IgD-negative memory B cell (primary cell): ENCODE measurements around the gene CFAP126. TPM values are rescaled to one million over a fixed set of nuclear protein-coding genes. Genes with fewer than 3 reads are reported as not detected.
"Not testable (repeated sequence)": the region's sequence is repeated elsewhere in the genome, so short reads cannot be mapped to it uniquely, and the experiment has no call there.

Experiments used
- H3K27ac Mint-ChIP-seq, 3 donors: one replicate each; pipeline ENCODE4 v1.8.0; 2020 to 2022; ENCODE audit warnings: mild to moderate bottlenecking in 3 of 3, mixed read lengths in 3 of 3, moderate library complexity in 1 of 3
- H3K27me3 Mint-ChIP-seq: one replicate; pipeline ENCODE4 v1.8.0; 2021; ENCODE audit warnings: mixed read lengths
- H3K36me3 Mint-ChIP-seq: one replicate; pipeline ENCODE4 v1.8.0; 2020; ENCODE audit warnings: mild to moderate bottlenecking, mixed read lengths
- H3K4me1 Mint-ChIP-seq, 3 donors: one replicate each; pipeline ENCODE4 v1.8.0; 2020 to 2022; ENCODE audit warnings: mixed read lengths in 3 of 3, mild to moderate bottlenecking in 1 of 3
- H3K4me3 Mint-ChIP-seq, 4 donors: one replicate each; pipeline ENCODE4 v1.8.0; 2020 to 2022; ENCODE audit warnings: mild to moderate bottlenecking in 4 of 4, mixed read lengths in 4 of 4, moderate library complexity in 3 of 4
- H3K9me3 Mint-ChIP-seq, 3 donors: one replicate each; pipeline ENCODE4 v1.8.0; 2020 to 2021; ENCODE audit warnings: mixed read lengths in 3 of 3, mild to moderate bottlenecking in 1 of 3
- polyA plus RNA-seq: library from polyadenylated mRNA; unstranded; fragments of 300-500 nt; fragmentation: Illumina TruSeq; gene quantifications from one replicate; pipeline ENCODE4 v1.2.3, GENCODE V29; 2021

CFAP126 gene
- polyA plus RNA-seq, 1 donor from 2014 or later = not detected

DNA sequence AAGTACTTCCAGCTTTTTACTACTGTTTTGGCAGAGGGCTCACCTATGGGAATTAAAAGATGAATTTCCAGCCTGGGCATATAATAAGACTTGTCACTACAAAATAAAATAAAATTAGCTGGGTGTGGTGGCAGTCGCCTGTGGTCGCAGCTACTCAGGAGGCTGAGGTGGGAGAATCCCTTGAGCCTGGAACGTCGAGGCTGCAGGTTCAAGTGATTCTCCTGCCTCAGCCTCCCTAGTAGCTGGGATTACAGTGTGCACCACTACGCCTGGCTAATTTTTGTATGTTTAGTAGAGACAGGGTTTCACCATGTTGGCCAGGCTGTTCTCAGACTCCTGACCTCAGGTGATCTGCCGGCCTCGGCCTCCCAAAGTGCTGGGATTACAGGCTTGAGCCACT lies 23.5 kb upstream of the CFAP126 start:
- H3K27ac Mint-ChIP-seq = peak overlapping the region in 2 of 3 donors; percentile 91 to 96

DNA sequence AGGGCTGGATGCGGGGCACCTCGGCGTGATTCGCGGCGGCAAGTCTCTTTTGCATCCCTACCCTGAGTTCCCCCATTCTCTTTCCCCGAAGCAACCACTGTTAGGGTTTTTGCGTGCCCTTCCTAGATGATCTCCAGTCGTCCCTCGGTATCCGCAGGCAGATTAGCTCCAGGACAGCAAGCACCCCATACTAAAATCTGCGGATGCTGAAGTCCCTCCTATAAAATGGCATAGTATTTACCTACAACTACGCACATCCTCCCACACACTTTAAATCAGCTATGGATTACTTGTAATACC lies 22.8 kb upstream of the CFAP126 start:
- Mint-ChIP-seq H3K36me3 (no peaks in the 10 kb centered on the region), H3K4me3 (peak overlapping the region; percentile 90 to 96 (median 90)), H3K27ac (peak overlapping the region; percentile 91 to 96 (median 92)), H3K4me1 (peaks cover 5 to 15% (median 12%) of the 10 kb centered on the region in 3 donors), H3K27me3 (peaks cover 2% of the 10 kb centered on the region), H3K9me3 (no peaks in the 10 kb centered on the region)

More for the DNA sequence above, 23.5 kb upstream of the CFAP126 start:
- H3K27me3 Mint-ChIP-seq, H3K36me3 Mint-ChIP-seq, H3K9me3 Mint-ChIP-seq: not testable (repeated sequence)
- H3K4me3 Mint-ChIP-seq = peak overlapping the region in 3 of 4 donors; percentile 59 to 91 (median 90)
- H3K4me1 Mint-ChIP-seq = peaks cover 5 to 15% (median 12%) of the 10 kb centered on the region in 3 donors

DNA sequence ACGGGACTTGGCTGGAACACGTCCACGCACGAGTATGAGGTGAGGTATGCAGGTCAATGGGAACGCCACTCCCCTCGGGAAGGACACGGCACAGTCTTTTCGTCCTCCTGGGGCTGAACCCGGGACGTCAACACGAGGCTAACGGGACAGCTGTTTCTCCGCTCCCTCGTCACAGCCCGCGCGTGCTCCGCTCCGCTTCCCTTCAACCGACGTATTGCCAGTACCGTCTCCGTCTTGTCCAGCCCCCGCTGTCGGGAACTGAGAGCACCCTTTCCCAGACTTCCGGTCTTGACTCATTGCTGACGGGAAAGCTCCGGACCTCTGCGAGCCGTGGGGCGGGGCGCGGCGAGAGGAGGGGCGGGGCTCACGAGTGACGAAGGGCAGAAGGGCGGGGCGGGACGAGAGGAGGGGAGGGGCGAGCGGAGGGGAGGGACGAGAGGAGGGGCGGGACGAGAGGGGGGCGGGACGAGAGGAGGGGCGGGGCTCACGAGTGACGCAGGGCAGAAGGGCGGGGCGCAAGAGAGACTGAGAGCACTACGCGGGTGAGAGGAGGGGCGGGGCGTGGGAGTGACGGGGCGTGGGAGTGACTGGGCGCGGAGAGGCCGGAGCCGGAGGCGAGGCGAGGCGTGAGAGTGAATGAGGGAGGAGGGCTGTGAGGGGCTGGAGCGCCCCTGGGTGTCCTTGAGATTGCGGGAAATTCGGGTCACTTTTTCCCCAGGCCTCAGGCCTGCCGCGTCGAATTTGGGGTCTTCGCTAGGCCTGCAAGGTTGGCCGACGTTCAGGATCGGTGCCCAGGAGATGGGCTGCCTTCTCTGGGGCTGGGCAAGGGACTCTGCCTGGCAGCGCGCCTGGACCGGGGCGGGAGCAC lies 22.2 kb upstream of the CFAP126 start:
- Mint-ChIP-seq H3K4me1 (peaks cover 5 to 15% (median 12%) of the 10 kb centered on the region in 3 donors), H3K36me3 (no peaks in the 10 kb centered on the region), H3K4me3 (peak overlapping the region; percentile 90 to 96 (median 90)), H3K9me3 (no peaks in the 10 kb centered on the region), H3K27me3 (peaks cover 2% of the 10 kb centered on the region), H3K27ac (peak overlapping the region; percentile 91 to 96 (median 95))

DNA sequence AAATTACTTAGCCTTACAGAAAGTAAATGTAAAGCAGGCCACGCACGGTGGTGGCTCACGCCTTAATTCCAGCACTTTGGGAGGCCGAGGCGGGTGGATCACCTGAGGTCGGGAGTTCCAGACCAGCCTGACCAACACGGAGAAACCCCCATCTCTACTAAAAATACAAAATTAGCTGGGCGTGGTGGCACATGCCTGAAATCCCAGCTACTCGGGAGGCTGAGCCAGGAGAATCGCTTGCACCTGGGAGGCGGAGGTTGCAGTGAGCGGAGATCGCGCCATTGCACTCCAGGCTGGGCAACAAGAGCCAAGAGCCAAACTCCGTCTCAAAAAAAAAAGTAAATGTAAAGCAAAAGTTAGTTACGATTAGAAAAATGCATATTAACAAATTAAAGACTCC lies 21.5 kb upstream of the CFAP126 start:
- H3K9me3 Mint-ChIP-seq, H3K36me3 Mint-ChIP-seq, H3K27me3 Mint-ChIP-seq: not testable (repeated sequence)
- H3K27ac Mint-ChIP-seq = peak overlapping the region; percentile 91 to 96 (median 95)
- H3K4me3 Mint-ChIP-seq = peak overlapping the region; percentile 90 to 96 (median 90)
- peaks cover 5 to 15% (median 12%) of the 10 kb centered on the region in 3 donors for H3K4me1 Mint-ChIP-seq

DNA sequence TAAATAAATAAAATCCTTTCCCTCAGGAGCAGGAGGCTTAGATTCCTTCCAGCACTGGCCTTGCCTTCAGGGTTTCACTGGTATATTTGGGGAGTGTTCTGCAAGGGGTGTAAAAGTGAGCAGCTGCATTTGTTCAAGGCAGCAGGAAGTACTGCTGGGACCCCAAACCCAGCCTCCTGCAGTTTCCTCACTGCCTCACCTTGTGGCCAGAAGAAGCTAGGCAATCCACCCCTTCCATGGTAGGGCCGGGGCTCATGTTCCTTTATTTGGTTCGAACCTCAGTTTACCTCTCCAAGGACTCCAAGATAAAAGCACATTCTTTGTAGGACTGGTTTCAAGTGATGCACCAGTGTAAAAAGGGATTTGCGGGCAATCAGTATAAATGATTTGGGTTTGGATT lies 21.0 kb upstream of the CFAP126 start:
- H3K4me1 Mint-ChIP-seq = peaks cover 5 to 15% (median 12%) of the 10 kb centered on the region in 3 donors
- H3K27me3 Mint-ChIP-seq = peaks cover 2% of the 10 kb centered on the region
- H3K4me3 Mint-ChIP-seq = peak overlapping the region; percentile 90 to 96 (median 90)
- peak overlapping the region in 2 of 3 donors; percentile 91 to 96 for H3K27ac Mint-ChIP-seq
- no peaks in the 10 kb centered on the region for H3K9me3 Mint-ChIP-seq
- no peaks in the 10 kb centered on the region for H3K36me3 Mint-ChIP-seq

DNA sequence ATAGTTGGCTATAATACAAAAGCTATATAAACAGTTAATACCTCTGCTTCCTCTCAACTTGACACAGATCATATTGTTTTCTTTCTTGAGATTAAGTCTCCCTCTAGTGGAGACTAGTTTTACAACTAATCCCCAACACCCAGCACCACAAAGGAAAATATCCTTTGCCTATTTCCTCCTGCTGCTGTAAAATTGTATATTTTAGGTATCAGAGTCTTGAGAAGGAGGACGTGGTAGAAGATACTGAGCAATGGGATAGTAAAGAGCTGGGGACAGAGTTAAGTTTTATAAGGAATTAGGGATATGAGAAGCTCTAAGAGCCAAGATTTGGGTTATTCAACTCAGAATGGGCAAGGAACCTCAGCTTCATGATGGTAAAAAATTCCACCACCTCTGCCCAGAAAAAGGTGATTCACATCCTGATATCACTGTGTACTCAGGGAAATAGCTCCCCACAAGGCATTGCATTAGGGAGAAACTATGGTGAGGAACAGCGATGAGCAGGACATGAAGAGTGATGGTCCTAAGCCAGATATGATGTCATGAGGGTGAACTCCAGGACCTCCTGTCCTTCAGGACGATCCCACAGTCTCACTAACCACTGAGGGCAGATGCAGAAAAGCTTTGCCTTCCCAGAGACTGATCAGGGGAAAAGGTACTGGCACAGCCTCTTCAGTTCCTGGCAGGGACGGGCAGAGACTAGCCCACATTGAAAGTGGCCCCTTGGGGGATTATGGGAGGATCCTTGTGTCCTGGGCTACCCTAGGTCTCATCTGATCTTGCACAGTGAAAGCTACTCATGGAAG lies 14.7 kb upstream of the CFAP126 start:
- Mint-ChIP-seq H3K4me1 (peaks cover 0 to 7% (median 0%) of the 10 kb centered on the region in 3 donors), H3K9me3 (no peaks in the 10 kb centered on the region), H3K36me3 (no peaks in the 10 kb centered on the region), H3K4me3 (peak overlapping the region in 1 of 4 donors; percentile 8), H3K27ac (no peak overlapping the region), H3K27me3 (no peaks in the 10 kb centered on the region)

DNA sequence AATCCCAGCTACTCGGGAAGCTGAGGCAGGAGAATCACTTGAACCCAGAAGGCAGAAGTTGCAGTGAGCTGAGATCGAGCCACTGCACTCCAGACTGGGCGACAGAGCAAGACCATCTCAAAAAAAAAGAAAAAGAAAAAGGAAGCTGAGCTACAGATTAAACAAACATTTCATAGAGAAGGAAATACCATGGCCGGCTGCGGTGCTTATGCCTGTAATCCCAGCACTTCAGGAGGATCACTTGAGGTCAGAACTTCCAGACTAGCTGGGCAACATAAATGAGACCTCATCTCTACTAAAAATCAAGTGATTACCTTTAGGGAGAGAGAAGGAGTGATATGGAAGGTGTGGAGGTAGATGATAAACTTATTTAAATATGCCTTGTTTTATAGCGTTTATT lies 14.0 kb upstream of the CFAP126 start:
- Mint-ChIP-seq H3K27me3 (no peaks in the 10 kb centered on the region), H3K4me3 (no peak overlapping the region), H3K9me3 (no peaks in the 10 kb centered on the region), H3K36me3 (no peaks in the 10 kb centered on the region), H3K4me1 (peaks cover 0 to 2% (median 0%) of the 10 kb centered on the region in 3 donors), H3K27ac (no peak overlapping the region)

DNA sequence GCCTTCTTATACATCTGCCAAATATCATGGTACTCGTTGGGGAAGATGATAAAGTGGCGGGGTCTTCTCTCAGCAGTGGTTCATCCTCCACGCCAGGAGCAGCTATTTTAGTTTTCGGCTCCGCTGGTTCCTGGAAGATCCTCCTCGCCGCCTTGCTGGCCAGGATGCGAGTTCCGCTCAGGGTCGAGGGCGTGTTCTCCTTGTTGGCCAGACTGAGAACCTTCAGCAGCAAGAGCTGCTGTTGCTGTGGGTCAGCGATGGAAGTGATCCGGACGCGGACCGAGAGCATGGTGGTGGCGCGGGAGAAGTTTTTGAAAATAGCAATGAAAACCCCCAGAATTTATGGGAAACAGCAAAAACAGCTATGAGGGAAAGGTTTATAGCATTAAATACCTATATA lies 11.4 kb upstream of the CFAP126 start:
- H3K27me3 Mint-ChIP-seq = no peaks in the 10 kb centered on the region
- H3K4me3 Mint-ChIP-seq = no peak overlapping the region
- no peaks in the 10 kb centered on the region for H3K4me1 Mint-ChIP-seq
- H3K9me3 Mint-ChIP-seq = no peaks in the 10 kb centered on the region
- H3K27ac Mint-ChIP-seq = no peak overlapping the region
- no peaks in the 10 kb centered on the region for H3K36me3 Mint-ChIP-seq

DNA sequence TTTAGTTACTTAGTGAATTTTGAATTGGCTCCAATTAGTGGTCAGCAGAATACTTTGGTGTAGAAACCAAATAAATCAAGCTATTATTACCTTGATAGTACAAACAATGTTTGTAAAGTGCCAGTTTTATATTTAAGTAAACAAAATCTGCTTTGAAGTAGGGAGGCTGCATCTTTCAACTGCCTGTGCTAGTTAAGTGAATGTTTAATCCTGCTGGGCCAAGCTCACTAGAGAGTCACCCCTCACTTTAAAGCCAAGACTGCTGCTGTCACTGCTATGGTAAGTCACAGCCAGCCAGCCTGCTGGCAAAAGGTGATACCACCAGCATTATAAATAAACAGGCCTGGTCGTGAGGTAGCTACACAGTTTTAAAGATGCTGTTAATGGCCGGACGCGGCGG lies 10.3 kb upstream of the CFAP126 start:
- Mint-ChIP-seq H3K4me1 (no peaks in the 10 kb centered on the region), H3K9me3 (no peaks in the 10 kb centered on the region), H3K36me3 (no peaks in the 10 kb centered on the region)

DNA sequence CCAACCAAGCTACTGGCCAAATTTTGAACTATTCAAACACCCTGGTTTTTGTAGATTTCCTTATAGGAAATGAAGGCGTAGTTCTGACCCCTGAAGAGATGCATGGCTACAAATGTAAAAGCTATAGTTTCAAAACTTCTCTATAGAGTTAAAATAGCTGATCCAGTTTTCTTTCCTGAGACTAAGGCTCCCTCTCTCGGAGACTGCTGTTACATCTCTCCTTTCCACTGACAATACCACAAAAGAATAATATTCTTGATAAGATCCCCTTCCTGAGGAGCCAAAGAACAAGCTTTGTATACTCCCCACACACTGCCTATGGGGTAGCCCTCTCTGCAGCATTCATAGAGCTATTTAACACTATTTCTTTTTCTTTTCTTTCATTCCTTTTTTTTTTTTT lies 6.7 kb upstream of the CFAP126 start:
- Mint-ChIP-seq H3K4me1 (no peaks in the 10 kb centered on the region), H3K27me3 (no peaks in the 10 kb centered on the region), H3K36me3 (no peaks in the 10 kb centered on the region), H3K4me3 (no peak overlapping the region), H3K27ac (peak overlapping the region in 1 of 3 donors; percentile 39), H3K9me3 (no peaks in the 10 kb centered on the region)

More for the DNA sequence above, 10.3 kb upstream of the CFAP126 start:
- H3K4me3 Mint-ChIP-seq = no peak overlapping the region
- no peaks in the 10 kb centered on the region for H3K27me3 Mint-ChIP-seq
- H3K27ac Mint-ChIP-seq = no peak overlapping the region

DNA sequence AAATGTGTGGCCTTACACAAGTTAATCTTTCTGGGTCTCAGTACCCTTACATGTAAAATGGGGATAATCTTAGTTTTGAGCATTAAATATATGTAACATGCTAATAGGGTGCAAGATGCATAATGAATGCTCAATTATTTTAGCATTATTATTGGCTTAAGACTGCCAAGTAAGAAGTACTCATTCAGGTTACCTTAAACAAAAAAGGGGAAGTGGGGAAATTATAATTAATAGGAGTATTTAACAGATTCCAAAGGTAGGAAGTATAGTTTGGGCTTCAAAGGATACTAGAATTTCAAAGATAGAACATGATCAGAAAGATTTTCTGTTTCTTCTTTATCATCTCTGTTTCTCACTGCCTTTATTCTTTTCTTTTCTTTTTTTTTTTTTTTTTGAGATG lies 5.8 kb upstream of the CFAP126 start:
- Mint-ChIP-seq H3K27me3 (no peaks in the 10 kb centered on the region), H3K4me1 (no peaks in the 10 kb centered on the region), H3K4me3 (no peak overlapping the region), H3K27ac (no peak overlapping the region), H3K36me3 (no peaks in the 10 kb centered on the region), H3K9me3 (no peaks in the 10 kb centered on the region)

DNA sequence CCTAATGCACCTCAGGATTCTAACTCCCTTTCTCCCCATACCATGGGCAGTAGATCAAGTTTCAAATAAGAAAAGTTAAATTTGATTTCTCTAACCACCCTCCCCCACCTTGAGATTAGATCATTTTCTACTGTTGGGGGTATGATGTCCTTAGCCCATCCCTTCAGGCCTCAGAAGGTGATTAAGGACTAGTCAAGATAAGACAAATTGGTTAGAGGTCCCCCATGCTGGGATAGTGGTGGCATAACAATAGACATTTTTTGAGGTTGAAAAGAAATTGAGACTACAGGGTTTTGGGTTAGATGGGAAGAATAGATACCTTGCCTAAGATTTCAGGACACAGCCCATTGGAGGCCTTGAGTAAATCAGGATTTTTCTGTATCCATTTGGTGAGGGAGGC lies 2.5 kb downstream of the CFAP126 start:
- Mint-ChIP-seq H3K27me3 (no peaks in the 10 kb centered on the region), H3K9me3 (no peaks in the 10 kb centered on the region), H3K36me3 (no peaks in the 10 kb centered on the region), H3K4me1 (peaks cover 7 to 12% (median 7%) of the 10 kb centered on the region in 3 donors), H3K4me3 (no peak overlapping the region), H3K27ac (peak overlapping the region in 2 of 3 donors; percentile 36 to 49)

DNA sequence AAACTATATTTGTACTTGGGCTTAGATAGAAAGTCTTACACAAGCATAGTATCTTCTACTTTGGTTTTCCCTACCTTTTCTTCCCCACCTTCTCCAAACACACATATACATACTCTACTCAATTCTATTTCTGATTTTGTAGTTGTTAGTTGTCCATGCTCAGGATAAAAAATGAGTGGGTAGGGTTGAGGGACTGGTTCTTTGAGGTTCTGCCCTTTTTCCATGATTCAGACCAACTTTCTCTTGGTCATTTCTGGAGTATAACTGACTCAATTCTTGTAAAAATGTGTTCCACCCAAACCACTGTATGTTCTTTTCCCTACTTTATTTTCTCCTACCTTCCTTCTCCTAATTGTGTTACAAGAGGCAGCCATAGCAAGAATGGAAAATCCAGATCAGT lies 3.3 kb downstream of the CFAP126 start:
- Mint-ChIP-seq H3K27ac (peak overlapping the region in 1 of 3 donors; percentile 68), H3K36me3 (no peaks in the 10 kb centered on the region), H3K27me3 (no peaks in the 10 kb centered on the region), H3K4me3 (no peak overlapping the region), H3K4me1 (peaks cover 7 to 12% (median 7%) of the 10 kb centered on the region in 3 donors), H3K9me3 (no peaks in the 10 kb centered on the region)

DNA sequence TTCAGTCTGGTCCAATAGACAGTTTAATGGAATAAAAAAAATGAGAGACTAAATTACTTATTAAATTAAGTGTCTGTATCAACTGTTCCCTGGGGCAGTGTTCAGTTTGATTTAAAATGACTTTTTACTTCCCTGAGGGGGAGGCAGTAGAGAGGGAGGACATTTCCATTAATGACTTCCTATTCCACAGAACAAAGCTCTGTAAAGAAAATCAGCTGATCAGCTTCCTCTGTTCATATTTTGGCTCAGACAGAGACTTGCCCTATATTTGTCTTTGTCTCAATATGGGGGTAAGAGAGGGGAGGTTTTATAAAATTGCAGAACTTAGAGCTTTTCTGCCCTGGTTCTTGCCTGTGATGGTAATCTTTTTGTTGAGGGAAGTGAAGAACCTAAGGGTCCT lies 8.4 kb downstream of the CFAP126 start:
- no peak overlapping the region for H3K4me3 Mint-ChIP-seq
- no peak overlapping the region for H3K27ac Mint-ChIP-seq
- no peaks in the 10 kb centered on the region for H3K27me3 Mint-ChIP-seq
- peaks cover 0 to 3% (median 0%) of the 10 kb centered on the region in 3 donors for H3K4me1 Mint-ChIP-seq
- H3K36me3 Mint-ChIP-seq = no peaks in the 10 kb centered on the region
- no peaks in the 10 kb centered on the region for H3K9me3 Mint-ChIP-seq

DNA sequence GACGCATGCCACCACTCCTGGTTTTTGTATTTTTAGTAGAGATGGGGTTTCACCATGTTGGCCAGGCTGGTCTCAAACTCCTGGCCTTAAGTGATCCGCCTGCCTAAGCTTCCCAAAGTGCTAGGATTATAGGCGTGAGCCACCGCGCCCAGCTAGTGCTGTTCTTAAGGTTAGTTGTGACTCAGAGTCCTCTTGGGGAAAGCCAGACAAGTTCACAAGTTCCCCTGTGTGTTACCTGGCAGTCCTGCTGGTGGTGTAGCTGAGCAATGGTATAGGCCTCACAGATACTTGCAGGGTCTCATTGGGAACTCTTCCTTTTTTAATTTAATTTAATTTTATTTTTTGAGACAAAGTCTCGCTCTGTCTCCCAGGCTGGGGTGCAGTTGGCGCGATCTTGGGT lies 10.6 kb downstream of the CFAP126 start:
- H3K27ac Mint-ChIP-seq = no peak overlapping the region
- H3K36me3 Mint-ChIP-seq = no peaks in the 10 kb centered on the region
- no peak overlapping the region for H3K4me3 Mint-ChIP-seq
- peaks cover 0 to 5% (median 1%) of the 10 kb centered on the region in 3 donors for H3K4me1 Mint-ChIP-seq
- H3K9me3 Mint-ChIP-seq = no peaks in the 10 kb centered on the region
- H3K27me3 Mint-ChIP-seq = no peaks in the 10 kb centered on the region
